Urinary bladder (tissue), 4 donors: Measurements from ENCODE around the gene SEMA4C. TPM values are rescaled to one million over a fixed set of nuclear protein-coding genes. Genes with fewer than 3 reads are reported as not detected.

ENCODE experiments used
- DNase-seq: peaks from one replicate; pipeline ENCODE4 v3.0.0-alpha.2; 2015; ENCODE audit errors: extremely low spot score
- H3K27ac ChIP-seq: one replicate; pipeline ENCODE4 v1.5.1; 2013; ENCODE audit warnings: low read depth, mild to moderate bottlenecking, moderate library complexity
- H3K36me3 ChIP-seq: one replicate; pipeline ENCODE4 v1.6.1; 2013; ENCODE audit warnings: mild to moderate bottlenecking, moderate library complexity; ENCODE audit not compliant: insufficient read depth
- H3K4me1 ChIP-seq: one replicate; pipeline ENCODE4 v1.6.1; 2013; ENCODE audit warnings: mild to moderate bottlenecking, moderate library complexity; ENCODE audit not compliant: insufficient read depth
- H3K4me3 ChIP-seq: one replicate; pipeline ENCODE4 v1.5.1; 2013; ENCODE audit warnings: low read depth, low read length
- WGBS: extraction: QIAGEN DNeasy Blood & Tissue Kit; methylation state at CpG from one replicate; pipeline ENCODE4 v1.1.7; 2013; 5-methylcytosine and 5-hydroxymethylcytosine counted together
- polyA plus RNA-seq: library from polyadenylated mRNA; stranded (reverse); fragments of 200-250 nt; gene quantifications from one replicate; pipeline ENCODE4 v1.2.3, GENCODE V29; 2013
- total RNA-seq: library from RNA; depleted of rRNA; stranded (reverse); fragments of >200 nt; gene quantifications from one replicate; pipeline ENCODE4 v1.2.3, GENCODE V29; 2014
- donor health status: healthy with polysubstance abuse.
- donor health status: healthy.

The SEMA4C gene
- total and polyA plus RNA-seq, 2 donors, result 27.4 to 80.1 TPM

DNA sequence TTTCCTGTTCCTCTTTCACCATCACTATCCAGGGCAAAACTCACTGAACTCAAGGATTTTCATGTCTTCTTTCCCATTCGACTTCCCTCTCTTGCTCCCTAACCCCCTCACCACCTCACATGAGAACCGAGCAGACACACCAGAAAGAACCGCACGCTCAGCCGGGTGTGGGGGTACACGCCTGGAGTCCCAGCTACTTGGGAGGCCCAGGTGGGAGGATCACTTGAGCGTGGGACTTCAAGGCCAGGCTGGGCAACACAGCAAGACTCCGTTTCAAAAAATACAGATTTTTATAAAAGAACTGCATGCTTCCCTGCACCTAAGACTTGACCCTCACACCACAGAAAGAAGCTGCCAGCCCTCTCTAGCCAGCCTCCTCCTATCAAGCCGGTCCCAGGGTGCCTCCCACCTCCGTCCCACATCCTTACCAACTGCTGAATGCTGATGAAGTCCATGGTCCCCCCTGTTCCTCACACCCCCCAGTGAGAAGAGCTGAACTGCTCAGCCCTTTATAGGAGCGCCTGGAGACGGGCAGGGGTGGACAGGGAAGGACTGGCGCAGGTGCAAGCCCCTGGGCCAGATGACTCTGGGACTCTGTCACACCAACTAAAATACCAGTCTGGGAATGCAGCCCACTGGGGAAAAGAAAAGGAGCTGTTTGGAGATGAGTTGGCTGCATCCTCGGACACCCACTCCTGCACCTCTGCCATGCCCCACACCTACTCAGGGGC is 26.2 kb downstream of the SEMA4C start, which contains the start of gene ANKRD23:
Gene ANKRD23 (minus strand): TSS at position 484 of the 731 bp plus-strand sequence. CDS start 29 bp downstream, at position 455.
- H3K4me1 ChIP-seq, result no peaks in the 10 kb centered on the region
- H3K36me3 ChIP-seq, result peaks cover 3% of the 10 kb centered on the region
- no peak within 1 kb of the TSS for H3K27ac ChIP-seq
- DNase-seq, result no peak
- no peak within 1 kb of the TSS for H3K4me3 ChIP-seq
- WGBS, result 95% methylated on average over 14 of the region's 14 CpGs

DNA sequence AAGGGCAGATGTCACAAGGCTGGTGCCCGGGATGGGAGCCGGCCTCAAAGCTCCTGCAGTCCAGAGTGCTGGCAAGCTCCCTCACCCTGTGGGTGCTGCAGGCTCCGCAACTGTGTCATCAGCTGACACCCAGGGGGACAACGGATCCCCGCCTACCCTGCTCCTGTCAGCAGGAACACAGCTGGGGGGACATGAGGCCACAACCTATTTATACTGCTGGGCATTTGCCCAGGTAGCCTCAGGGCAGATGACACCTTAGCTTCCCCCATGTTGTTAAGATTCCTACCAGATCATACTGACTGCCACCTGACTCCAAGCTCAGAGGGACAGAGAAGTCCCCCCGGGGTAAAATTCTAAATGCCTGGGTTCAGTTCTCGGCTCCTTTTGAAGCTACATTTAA is 27.3 kb downstream of the SEMA4C start:
- peaks cover 2% of the 10 kb centered on the region for H3K36me3 ChIP-seq
- H3K27ac ChIP-seq, result no peak overlapping the region
- WGBS, result 81% methylated on average over 7 of the region's 7 CpGs
- no peaks in the 10 kb centered on the region for H3K4me1 ChIP-seq
- no peak overlapping the region for H3K4me3 ChIP-seq
- DNase-seq, result no peak

DNA sequence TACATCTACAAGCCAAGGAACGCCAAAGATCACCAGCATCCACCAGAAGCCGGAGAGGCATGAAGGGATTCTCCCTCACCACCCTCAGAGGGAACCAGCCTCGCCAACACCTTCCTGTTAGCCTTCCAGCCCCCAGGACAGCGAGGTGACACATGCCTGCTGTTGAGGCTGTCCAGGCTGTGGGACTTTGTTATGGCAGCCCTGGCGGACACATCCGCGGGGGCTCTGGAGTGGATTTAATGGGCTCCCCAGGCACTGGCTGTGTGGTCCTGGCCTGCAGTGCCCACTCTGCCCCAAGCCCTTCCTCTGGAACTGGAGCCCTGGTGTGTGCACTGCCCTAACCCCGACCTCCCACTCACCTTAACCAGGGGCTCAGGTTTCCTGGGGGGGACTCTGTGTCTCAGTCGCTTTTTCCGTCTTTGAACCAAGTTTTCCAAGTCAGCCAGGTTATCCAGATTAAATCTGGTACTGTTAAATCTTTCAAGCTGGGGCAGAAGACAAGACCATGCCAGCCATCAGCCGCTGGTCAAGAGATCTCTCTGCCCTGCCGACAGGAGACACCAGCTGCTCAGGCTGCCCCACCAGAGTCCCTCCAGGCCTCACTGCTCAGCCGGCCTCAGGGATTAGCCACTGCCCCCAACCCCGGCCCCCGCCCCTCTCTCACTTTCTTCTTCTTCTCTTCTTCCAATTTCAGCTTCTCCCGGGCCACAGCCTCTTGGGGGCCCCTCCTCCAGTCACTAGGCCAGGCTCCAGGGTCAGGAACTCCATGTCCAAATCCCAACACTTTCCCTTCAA is 28.0 kb downstream of the SEMA4C start:
- 76% methylated on average over 16 of the region's 16 CpGs for WGBS
- no peak overlapping the region for H3K4me3 ChIP-seq

DNA sequence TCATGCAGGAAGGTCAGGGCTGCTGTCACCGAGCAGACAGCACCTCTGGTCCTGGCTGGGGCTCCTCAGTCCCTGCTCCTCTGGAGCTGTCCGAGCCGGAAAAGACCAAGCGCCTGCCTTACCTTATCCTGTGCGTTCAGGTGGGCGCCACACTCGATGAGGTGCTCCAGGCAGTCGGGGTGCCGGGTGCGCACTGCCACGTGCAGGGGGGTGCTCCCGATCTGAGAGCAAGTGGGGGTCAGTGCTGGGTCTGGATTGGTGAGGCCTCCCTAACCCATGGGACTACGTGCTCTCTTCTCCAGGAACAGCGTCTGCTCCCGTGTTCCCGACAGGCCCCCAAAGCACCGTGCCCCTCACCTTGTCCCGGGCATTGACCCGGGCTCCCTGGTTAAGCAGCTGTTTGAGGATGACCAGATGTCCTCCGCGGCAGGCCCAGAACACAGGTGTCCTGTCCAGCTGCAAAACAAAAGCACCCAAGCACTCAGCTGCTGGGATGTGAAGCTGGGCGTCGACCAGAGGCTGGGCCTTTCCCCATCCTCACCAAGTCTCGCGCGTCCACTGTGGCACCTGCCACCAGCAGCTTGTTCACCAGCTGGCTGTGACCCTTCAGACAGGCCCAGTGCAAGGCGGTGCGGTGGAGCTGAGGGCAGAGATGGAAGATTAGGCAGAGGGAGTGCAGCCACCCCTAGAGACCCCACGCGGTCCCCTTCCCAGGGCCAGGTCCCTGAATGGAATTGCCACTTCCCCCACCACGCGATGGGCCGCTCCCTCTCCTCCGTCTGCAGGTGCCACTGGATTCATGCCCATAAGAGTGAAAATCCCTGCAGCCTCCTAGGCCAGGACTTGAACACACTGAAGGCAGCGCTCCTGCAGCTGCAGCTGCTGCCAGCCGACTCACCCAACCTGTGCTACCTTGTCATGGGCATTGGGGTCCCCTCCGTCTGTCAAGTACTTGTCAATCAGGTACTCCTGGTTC is 29.7 kb downstream of the SEMA4C start:
- no peaks in the 10 kb centered on the region for H3K4me1 ChIP-seq
- H3K4me3 ChIP-seq, result no peak overlapping the region
- DNase-seq, result no peak
- no peak overlapping the region for H3K27ac ChIP-seq
- H3K36me3 ChIP-seq, result no peaks in the 10 kb centered on the region
- WGBS, result 88% methylated on average over 37 of the region's 37 CpGs

More for the DNA sequence above, 28.0 kb downstream of the SEMA4C start:
- DNase-seq, result no peak
- Histone ChIP-seq H3K4me1 (no peaks in the 10 kb centered on the region), H3K36me3 (no peaks in the 10 kb centered on the region), H3K27ac (no peak overlapping the region)

DNA sequence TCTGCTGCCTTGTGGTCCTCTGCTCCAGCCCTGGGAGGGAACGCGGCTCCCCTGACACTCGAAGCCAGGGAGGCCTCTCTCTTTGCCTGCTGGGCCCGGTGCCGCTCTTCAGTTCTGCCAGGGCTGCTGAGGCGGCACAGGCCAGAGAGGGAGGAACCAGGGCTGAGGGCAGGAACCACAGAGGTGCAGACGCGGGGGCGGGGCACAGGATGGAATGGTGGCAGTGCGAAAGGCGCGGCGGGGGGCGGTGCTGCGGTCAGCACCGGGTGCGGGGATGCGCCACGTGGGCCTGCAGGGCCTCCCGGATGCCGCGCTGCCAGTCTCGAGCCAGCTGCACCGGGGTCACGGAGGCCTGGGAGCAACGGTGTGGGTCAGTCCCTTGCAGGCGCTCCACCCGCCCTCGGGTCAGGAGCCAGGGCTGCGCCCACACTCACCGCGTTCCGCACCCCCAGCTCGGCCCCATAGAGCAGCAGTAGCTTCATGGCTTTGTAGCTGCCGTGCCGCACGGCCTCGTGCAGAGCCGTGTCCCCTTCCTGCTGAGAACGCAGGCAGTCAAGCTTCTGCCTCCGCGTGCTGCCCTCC is 30.5 kb downstream of the SEMA4C start:
- Histone ChIP-seq H3K27ac (no peak overlapping the region), H3K4me1 (no peaks in the 10 kb centered on the region), H3K4me3 (no peak overlapping the region), H3K36me3 (no peaks in the 10 kb centered on the region)
- WGBS, result 32% methylated on average over 42 of the region's 42 CpGs
- no peak for DNase-seq

DNA sequence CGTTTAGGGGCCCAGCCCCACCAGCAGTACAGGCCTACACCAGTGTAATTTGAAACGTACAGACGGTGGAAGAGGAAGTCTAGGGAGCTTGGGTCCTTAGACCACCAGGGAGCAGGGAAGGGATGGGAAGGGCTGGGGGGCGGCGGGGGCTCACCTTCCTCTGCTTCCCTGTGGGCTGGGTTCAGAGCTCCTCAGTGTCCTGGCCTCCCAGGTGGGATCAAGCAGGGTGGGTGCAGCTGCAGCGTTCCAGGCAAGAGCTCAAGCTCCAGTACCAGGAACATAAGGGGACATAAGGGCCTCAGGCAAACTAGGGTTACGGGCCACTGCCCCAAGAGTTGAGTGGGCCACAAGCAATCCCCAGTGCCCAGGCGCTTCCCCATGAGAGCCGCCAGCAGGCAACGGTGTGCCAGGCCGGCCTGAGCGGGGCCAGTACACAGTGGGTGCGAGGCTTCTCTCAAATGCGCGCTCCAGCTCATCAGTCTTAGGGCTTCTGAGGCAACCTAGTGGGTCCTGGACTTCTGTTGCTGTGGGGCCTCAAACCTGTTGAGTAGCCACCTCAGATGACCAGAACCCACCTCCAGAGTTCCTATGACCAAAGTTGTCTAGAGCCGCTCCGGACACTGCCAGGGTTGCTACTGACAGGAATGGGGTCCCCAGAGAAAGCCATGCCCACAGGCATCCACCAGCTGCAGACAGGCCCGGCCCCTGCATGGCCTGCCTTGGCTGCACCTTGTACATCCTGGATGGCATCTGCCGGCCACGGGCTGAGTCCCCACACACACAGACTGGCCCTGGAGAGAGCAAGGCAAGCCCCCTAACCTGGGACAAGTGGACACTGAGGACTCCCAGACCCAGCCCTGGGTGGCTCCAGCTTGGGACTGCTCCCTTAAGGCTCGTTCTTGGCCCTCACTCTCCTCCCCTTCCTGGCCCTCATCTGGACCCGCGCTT is 31.3 kb downstream of the SEMA4C start:
- Histone ChIP-seq H3K36me3 (no peaks in the 10 kb centered on the region), H3K4me1 (no peaks in the 10 kb centered on the region), H3K27ac (no peak overlapping the region), H3K4me3 (no peak overlapping the region)
- DNase-seq, result no peak
- 84% methylated on average over 23 of the region's 23 CpGs for WGBS

DNA sequence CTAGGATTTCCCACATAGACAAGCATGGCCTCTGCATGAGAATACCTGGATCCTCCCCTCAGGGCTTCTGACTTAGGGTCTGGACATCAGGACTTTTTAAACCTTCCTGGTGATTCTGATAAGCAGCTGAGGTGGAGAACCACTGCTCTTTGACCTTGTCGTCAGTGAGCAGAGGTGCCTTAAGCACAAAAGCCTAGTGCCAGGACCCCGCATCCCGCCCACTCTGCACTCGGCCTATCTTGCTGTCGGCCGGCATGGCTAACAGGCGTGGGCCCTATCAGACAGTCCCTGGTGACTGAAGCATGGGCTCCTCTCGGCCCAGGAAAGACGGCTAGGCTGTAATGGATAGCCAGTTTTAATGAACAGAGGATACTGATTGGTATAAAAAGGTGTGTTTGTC is 32.3 kb downstream of the SEMA4C start:
- Histone ChIP-seq H3K27ac (no peak overlapping the region), H3K4me3 (no peak overlapping the region), H3K4me1 (no peaks in the 10 kb centered on the region), H3K36me3 (no peaks in the 10 kb centered on the region)
- DNase-seq, result no peak
- WGBS, result 91% methylated on average over 9 of the region's 9 CpGs

DNA sequence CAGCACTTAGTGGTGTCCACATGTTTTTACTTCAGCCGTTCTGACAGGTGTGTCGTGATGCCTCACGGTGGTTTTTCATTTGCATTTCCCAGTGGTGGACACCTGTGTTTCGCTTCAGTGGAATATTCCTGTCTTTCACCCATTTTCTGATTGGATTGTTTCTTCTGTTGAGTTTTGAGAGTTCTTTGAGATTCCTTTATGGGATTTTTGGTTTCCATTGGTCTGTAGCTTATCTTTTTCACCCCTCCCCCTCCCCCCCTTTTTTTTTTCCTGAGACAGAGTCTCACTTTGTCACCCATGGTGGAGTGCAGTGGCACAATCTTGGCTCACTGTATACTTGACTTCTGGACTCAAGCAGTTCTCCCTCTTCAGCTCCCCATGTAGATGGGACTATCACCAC is 34.0 kb downstream of the SEMA4C start:
- no peak for DNase-seq
- Histone ChIP-seq H3K27ac (no peak overlapping the region), H3K4me3 (no peak overlapping the region), H3K36me3 (no peaks in the 10 kb centered on the region), H3K4me1 (no peaks in the 10 kb centered on the region)
- WGBS, result 79% methylated on average over 4 of the region's 4 CpGs

DNA sequence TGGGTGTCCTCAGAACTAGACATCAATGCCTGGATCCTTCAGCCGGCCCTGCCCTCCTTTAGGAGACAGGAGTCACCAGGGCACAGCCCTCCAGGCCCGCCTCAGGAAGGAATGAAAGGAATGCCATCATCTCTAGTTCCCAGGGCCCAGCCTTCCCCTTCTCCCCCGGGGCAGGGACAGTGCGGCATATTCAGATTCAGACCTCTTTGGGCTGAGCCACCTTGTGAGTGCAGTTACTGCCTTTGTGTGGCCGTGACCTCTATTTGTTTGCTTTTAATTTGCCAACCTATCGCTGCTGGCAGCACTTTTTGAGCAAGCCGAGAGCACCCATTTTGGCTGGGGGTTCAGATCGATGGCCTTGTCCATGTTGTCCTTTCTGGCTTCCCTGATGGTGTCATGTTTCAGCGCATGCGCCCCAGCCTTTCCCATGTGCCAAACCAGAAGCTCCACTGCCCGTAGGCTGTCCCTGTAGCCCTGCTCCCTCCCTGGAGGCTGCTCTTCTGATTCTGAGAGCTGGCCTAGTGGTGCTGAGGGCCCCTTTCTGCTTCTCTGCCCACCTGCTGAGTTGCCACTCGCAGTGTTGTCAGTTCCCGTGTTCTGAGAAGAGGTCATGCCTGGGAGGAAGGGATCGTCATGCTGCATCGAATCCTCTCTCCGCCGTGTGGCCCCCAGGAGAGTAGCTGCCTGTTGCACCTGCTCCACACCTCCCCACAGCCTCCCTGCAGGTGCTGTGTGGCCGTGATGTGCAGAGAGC is 36.9 kb downstream of the SEMA4C start:
- Histone ChIP-seq H3K4me1 (no peaks in the 10 kb centered on the region), H3K27ac (no peak overlapping the region), H3K36me3 (peaks cover 2% of the 10 kb centered on the region), H3K4me3 (no peak overlapping the region)
- DNase-seq, result no peak
- 49% methylated on average over 18 of the region's 18 CpGs for WGBS

DNA sequence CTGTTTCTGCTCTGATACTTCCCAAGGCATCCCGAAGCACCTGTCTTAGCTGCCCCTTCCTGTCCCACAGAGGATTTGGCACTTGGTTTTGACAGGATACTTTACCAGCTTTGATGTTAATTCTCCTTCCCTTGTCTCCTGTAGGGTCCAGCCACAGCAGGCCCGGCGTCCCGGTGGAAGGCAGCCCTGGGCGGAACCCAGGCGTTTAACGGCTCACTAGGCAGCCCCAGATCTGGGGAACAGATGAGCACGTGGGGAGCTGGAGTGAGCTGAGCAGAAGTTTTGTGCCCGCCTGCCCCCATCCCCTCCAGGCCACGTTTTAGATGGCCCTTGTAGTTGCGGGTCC is 37.5 kb downstream of the SEMA4C start:
- WGBS, result 67% methylated on average over 11 of the region's 11 CpGs
- DNase-seq, result no peak
- H3K4me3 ChIP-seq, result no peak overlapping the region
- no peak overlapping the region for H3K27ac ChIP-seq
- H3K4me1 ChIP-seq, result no peaks in the 10 kb centered on the region
- H3K36me3 ChIP-seq, result peaks cover 6% of the 10 kb centered on the region

DNA sequence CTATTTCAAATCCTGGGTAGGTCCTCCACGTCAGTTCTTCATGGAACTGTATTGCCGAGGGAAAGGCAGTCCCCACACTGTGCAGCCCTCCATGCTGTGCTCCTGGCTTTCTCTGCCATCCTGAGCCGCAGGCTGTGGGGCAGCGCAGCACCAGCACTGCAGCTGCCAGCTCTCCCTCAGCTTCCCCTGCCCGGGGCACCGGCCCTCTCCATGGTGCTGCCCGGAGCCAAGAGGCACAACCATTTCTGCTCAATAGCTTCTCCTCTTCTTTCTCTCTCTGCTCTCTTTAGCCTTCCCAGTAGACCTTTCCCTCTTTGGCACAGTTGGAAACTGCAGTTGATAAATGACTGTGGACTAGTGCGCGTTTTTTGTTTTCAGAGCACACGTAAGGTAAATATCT is 38.2 kb downstream of the SEMA4C start:
- no peak overlapping the region for H3K4me3 ChIP-seq
- H3K4me1 ChIP-seq, result no peaks in the 10 kb centered on the region
- DNase-seq, result no peak
- no peak overlapping the region for H3K27ac ChIP-seq
- H3K36me3 ChIP-seq, result peaks cover 8% of the 10 kb centered on the region
- 80% methylated on average over 10 of the region's 10 CpGs for WGBS

DNA sequence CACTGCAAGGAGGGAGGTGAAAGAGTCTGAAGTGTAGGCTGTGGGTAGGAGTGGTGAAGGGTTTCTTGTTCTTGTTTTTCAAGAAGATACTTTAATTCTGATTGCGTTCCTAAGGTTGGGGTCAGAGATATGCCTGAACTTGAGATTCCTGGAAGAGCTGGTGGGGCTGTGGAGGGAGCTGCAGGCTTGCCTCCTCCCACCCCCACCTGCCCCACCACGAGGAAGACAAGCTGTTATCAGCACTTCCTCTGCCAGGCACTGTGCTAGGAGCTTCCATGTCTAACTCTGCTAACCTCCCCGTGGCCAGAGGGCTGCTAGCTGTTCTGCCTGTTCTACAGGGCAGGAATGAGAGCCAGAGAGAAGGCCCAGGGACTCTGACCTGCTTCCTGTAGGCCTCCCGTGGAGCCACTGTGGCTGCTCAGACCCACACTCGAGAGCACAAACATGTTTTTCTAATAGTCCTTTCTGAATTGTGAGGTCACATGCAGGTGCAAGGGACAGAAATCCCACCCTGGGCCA is 39.8 kb downstream of the SEMA4C start:
- 67% methylated on average over 5 of the region's 5 CpGs for WGBS
- no peak overlapping the region for H3K27ac ChIP-seq
- no peak overlapping the region for H3K4me3 ChIP-seq
- H3K36me3 ChIP-seq, result peaks cover 9% of the 10 kb centered on the region
- DNase-seq, result no peak
- H3K4me1 ChIP-seq, result no peaks in the 10 kb centered on the region
